ENCODE measurements around the gene ARHGAP18. TPM values are rescaled to one million over a fixed set of nuclear protein-coding genes. Genes with fewer than 3 reads are reported as not detected.

Gene ARHGAP18
- total RNA-seq, 1 donor: 65.8 TPM

DNA sequence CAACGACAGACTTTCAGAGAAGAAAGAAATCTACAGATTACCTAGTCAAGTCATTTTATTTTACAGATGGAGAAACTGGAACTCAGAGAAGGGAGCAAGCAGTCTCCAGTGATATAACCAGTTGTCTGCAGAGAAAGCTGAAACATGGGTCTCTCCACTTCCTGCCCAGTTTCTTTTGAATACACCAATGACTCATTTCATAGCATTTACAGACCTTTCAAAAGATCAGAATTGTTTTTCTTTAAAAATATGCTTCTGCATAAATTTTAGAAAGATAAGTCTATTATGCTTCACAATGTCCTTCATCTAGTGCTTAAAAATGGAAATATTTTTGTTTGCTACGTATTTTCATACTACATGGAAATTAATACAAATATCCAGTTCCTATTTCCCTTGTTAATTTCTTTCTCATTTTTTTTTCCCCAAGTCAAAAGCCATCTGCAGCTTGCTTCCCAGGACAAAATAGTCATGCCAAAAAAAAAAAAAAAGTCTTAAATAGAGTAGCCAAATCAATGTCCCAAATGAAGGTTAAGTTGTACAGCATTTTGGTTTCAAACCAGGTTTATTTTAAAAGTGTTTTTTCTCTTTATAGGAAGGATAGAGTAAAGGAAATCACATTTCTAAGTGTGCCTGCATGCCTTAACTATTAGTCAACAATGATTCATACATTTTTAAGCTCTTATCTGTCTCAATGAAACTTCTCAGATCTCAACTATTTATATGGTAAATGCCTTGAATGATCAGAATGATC is 36.9 kb downstream of the ARHGAP18 start:
- TF ChIP-seq, protein P1, sequence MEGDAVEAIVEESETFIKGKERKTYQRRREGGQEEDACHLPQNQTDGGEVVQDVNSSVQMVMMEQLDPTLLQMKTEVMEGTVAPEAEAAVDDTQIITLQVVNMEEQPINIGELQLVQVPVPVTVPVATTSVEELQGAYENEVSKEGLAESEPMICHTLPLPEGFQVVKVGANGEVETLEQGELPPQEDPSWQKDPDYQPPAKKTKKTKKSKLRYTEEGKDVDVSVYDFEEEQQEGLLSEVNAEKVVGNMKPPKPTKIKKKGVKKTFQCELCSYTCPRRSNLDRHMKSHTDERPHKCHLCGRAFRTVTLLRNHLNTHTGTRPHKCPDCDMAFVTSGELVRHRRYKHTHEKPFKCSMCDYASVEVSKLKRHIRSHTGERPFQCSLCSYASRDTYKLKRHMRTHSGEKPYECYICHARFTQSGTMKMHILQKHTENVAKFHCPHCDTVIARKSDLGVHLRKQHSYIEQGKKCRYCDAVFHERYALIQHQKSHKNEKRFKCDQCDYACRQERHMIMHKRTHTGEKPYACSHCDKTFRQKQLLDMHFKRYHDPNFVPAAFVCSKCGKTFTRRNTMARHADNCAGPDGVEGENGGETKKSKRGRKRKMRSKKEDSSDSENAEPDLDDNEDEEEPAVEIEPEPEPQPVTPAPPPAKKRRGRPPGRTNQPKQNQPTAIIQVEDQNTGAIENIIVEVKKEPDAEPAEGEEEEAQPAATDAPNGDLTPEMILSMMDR (IDR thresholded peaks at IDR 0.05; ENCODE audit: insufficient read depth, low read length): no peak
- peak overlapping the region; percentile 0 for H3K4me3 ChIP-seq (ENCODE audit: low read depth, low read length)
- DNase-seq (ENCODE audit: low read depth): peak; percentile 91

DNA sequence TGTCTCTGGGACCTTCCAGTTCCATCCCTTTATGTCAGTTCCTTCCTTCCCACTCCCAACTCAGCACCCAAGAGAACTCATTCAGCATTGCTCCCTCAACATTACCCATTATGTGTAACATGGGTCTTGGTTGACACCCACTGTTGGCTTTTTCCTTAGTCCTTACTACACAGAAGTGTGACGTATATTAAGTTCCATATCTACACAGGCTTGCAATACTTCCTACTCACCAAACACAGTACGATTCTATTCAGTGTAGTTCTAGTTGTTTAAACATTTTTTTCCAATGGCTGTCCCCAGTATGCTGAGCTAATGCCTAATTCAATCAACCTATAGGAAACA is 37.7 kb downstream of the ARHGAP18 start:
- peak overlapping the region; percentile 18 for H3K4me3 ChIP-seq (ENCODE audit: low read depth, low read length)

DNA sequence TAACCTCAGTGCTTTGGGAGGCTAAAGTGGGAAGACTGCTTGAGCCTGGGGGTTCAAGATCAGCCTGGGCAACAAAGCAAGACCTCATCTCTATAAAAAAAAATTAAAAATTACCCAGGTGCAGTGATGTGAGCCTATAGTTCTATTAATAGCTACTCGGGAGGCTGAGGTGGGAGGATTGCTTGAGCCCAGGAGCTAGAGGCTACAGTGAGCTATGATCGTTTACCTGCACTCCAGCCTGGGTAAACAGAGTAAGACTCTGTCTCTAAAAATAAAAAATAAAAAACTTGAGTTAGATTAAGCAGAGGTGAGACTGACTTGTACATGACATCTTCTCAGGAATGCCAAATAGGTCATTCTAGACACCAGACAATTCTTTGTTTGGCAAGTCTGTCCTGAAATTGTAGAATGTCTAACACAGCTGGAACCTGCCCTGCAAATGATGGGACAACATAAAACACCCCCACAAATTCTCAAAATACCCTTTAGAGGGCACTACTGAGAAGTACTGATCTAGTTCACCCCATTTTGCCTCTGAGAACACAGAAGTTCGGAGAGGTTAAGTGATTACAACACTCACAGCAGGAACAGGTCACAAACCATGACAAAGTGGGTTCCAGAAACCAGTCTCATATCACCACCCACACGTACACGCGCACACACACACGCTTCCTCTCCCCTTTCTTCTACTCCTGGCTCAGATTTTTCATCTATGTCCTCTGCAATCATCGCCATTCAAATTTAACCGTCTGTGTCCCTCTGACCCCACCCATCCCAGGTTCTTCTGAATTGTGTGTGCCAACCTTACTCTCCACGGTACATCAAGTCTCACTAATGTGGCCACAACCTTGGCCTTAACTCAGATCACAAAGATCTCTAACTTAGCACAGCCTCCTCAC is 38.3 kb downstream of the ARHGAP18 start:
- TF ChIP-seq, protein P1 (IDR thresholded peaks at IDR 0.05; ENCODE audit: insufficient read depth, low read length): no peak
- DNase-seq (ENCODE audit: low read depth): no peak

More for the DNA sequence above, 37.7 kb downstream of the ARHGAP18 start:
- DNase-seq (ENCODE audit: low read depth): peak; percentile 30
- TF ChIP-seq, protein P1 (IDR thresholded peaks at IDR 0.05; ENCODE audit: insufficient read depth, low read length): no peak

DNA sequence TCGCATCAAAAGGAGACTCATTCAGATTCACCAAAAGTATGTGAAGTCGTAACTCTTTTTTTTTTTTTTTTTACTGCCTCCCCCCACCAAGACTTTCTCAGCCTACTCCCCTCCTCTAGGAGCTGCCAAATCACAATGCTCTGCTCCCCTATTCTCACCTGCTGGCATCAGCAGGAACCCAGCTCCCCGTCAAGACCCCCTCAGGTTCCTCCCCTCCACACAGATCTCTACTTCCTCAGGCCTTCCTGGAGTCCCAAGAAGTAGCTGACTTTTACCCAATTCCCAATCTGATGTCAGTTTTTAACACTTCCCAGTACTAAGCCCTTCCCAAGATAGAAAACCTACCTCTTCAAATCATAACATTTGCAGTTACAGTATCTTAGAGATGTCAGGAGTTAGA is 39.3 kb downstream of the ARHGAP18 start:
- H3K4me3 ChIP-seq (ENCODE audit: low read depth, low read length): no peak overlapping the region
- no peak for DNase-seq (ENCODE audit: low read depth)

More for the DNA sequence above, 38.3 kb downstream of the ARHGAP18 start:
- H3K4me3 ChIP-seq (ENCODE audit: low read depth, low read length): no peak overlapping the region

DNA sequence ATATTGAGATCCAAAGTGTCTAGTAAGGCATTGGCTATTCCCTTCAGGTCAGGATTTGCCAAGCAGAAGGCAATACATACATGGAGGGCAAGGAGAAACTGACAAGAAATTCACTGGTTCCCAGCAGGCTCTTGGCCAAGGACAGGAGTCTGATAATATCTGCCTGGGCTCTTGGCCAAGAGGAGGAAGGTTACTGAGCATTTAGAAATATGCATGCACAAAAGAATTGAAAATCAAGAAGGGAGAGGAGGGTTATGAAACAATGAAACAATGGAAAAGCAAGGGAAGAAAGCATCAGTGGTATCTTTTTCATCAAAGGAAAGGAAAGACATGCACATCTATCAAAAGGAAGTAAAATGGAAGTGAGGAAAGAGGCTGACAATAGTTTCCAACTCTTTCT is 42.4 kb downstream of the ARHGAP18 start:
- peak; percentile 93 for DNase-seq (ENCODE audit: low read depth)
- TF ChIP-seq, protein P1 (IDR thresholded peaks at IDR 0.05; ENCODE audit: insufficient read depth, low read length): no peak
- no peak overlapping the region for H3K4me3 ChIP-seq (ENCODE audit: low read depth, low read length)

More for the DNA sequence above, 39.3 kb downstream of the ARHGAP18 start:
- TF ChIP-seq, protein P1 (IDR thresholded peaks at IDR 0.05; ENCODE audit: insufficient read depth, low read length): no peak

DNA sequence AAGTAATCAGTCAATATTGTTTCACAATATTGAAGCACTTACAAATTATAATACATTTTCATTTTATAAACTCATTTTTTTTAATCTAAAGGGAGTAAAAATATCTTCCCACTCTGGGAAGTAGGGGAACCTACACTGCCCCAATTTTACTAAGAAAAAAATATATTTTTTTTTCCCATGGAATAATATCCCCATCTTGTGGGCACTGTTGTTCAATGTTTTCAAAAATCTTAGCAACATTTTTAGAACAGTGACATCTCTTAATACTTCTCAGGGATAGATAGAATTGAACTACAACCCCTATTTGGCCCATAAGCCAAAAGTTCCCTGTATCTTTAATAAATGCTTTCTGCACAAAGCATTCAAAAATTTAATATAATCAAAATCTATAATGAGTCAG is 42.9 kb downstream of the ARHGAP18 start:
- peak; percentile 66 for DNase-seq (ENCODE audit: low read depth)
- TF ChIP-seq, protein P1 (IDR thresholded peaks at IDR 0.05; ENCODE audit: insufficient read depth, low read length): peak; percentile 26
- H3K4me3 ChIP-seq (ENCODE audit: low read depth, low read length): no peak overlapping the region
